ENCODE measurements around the gene DNER.

Gene DNER

GRCh38 chr2:229633556-229633955 is 80.8 kb downstream of the DNER start:
- H4K20me1 ChIP-seq (ENCODE audit: insufficient read depth, low read length): no peaks in the 10 kb centered on the region
- no peak for TF ChIP-seq EZH2 (IDR thresholded peaks at IDR 0.05; ENCODE audit: borderline replicate concordance, low read length)
- no peak for TF ChIP-seq CTCF (IDR thresholded peaks at IDR 0.05; ENCODE audit: low read length)

GRCh38 chr2:229629039-229629438 is 85.3 kb downstream of the DNER start:
- no peaks in the 10 kb centered on the region for H3K9me3 ChIP-seq (ENCODE audit: low read length)
- no peaks in the 10 kb centered on the region for H3K4me1 ChIP-seq (ENCODE audit: insufficient read depth, low read length, severe bottlenecking)
- no peaks in the 10 kb centered on the region for H3K79me2 ChIP-seq (ENCODE audit: insufficient read depth, low read length)
- no peak overlapping the region for H3K9ac ChIP-seq (ENCODE audit: low read length)
- H4K20me1 ChIP-seq (ENCODE audit: insufficient read depth, low read length): no peaks in the 10 kb centered on the region
- no peak for TF ChIP-seq EZH2 (IDR thresholded peaks at IDR 0.05; ENCODE audit: borderline replicate concordance, low read length)
- no peak for TF ChIP-seq CTCF (IDR thresholded peaks at IDR 0.05; ENCODE audit: low read length)
- H3K4me3 ChIP-seq (ENCODE audit: low read depth, low read length, poor library complexity, severe bottlenecking): no peak overlapping the region
- no peaks in the 10 kb centered on the region for H3K36me3 ChIP-seq (ENCODE audit: insufficient read depth, low read length)
- H3K27ac ChIP-seq (ENCODE audit: low read depth, low read length, poor library complexity, severe bottlenecking): no peak overlapping the region
- H3K9me2 ChIP-seq (ENCODE audit: low read depth, low read length): no peaks in the 10 kb centered on the region
- H2AFZ ChIP-seq (ENCODE audit: low read length): no peak overlapping the region
- no peaks in the 10 kb centered on the region for H3K27me3 ChIP-seq (ENCODE audit: insufficient read depth, low read length)
- H3F3A ChIP-seq (ENCODE audit: insufficient read depth, low read length): no peaks in the 10 kb centered on the region
- no peak overlapping the region for H3K4me2 ChIP-seq (ENCODE audit: low read length)

More at GRCh38 chr2:229633556-229633955, 80.8 kb downstream of the DNER start:
- no peaks in the 10 kb centered on the region for H3K36me3 ChIP-seq (ENCODE audit: insufficient read depth, low read length)
- no peaks in the 10 kb centered on the region for H3K79me2 ChIP-seq (ENCODE audit: insufficient read depth, low read length)
- H3K27me3 ChIP-seq (ENCODE audit: insufficient read depth, low read length): no peaks in the 10 kb centered on the region
- no peak overlapping the region for H3K4me2 ChIP-seq (ENCODE audit: low read length)
- H3K9me3 ChIP-seq (ENCODE audit: low read length): no peaks in the 10 kb centered on the region
- no peaks in the 10 kb centered on the region for H3K9me2 ChIP-seq (ENCODE audit: low read depth, low read length)
- H3K4me3 ChIP-seq (ENCODE audit: low read depth, low read length, poor library complexity, severe bottlenecking): no peak overlapping the region
- H3F3A ChIP-seq (ENCODE audit: insufficient read depth, low read length): no peaks in the 10 kb centered on the region
- H3K27ac ChIP-seq (ENCODE audit: low read depth, low read length, poor library complexity, severe bottlenecking): no peak overlapping the region
- H3K4me1 ChIP-seq (ENCODE audit: insufficient read depth, low read length, severe bottlenecking): no peaks in the 10 kb centered on the region
- no peak overlapping the region for H3K9ac ChIP-seq (ENCODE audit: low read length)
- no peak overlapping the region for H2AFZ ChIP-seq (ENCODE audit: low read length)

- Histone ChIP-seq H3K4me3 (ENCODE audit: low read depth, low read length, poor library complexity, severe bottlenecking) (no peak overlapping the region), H3K36me3 (ENCODE audit: insufficient read depth, low read length) (no peaks in the 10 kb centered on the region), H3F3A (ENCODE audit: insufficient read depth, low read length) (no peaks in the 10 kb centered on the region), H3K9ac (ENCODE audit: low read length) (no peak overlapping the region), H3K4me2 (ENCODE audit: low read length) (no peak overlapping the region), H3K79me2 (ENCODE audit: insufficient read depth, low read length) (no peaks in the 10 kb centered on the region), H4K20me1 (ENCODE audit: insufficient read depth, low read length) (no peaks in the 10 kb centered on the region), H3K9me2 (ENCODE audit: low read depth, low read length) (no peaks in the 10 kb centered on the region), H3K27ac (ENCODE audit: low read depth, low read length, poor library complexity, severe bottlenecking) (no peak overlapping the region), H3K4me1 (ENCODE audit: insufficient read depth, low read length, severe bottlenecking) (no peaks in the 10 kb centered on the region), H2AFZ (ENCODE audit: low read length) (no peak overlapping the region), H3K27me3 (ENCODE audit: insufficient read depth, low read length) (no peaks in the 10 kb centered on the region), H3K9me3 (ENCODE audit: low read length) (no peaks in the 10 kb centered on the region)
- TF ChIP-seq CTCF (IDR thresholded peaks at IDR 0.05; ENCODE audit: low read length): no peak
- TF ChIP-seq EZH2 (IDR thresholded peaks at IDR 0.05; ENCODE audit: borderline replicate concordance, low read length): no peak
Observed at GRCh38 chr2:229627728-229628127, 86.6 kb downstream of the DNER start.
